Measurements from ENCODE around the gene WDR3. TPM values are rescaled to one million over a fixed set of nuclear protein-coding genes. Genes with fewer than 3 reads are reported as not detected.

WDR3 gene
- total and polyA plus RNA-seq, 2 experiments from 2014 or later, result 26.2 to 38.7 TPM

- Histone ChIP-seq H2AFZ (no peak overlapping the region), H3K27me3 (ENCODE audit: insufficient read depth) (no peaks in the 10 kb centered on the region), H3K9me2 (ENCODE audit: insufficient read depth) (no peaks in the 10 kb centered on the region), H3K4me1 (ENCODE audit: insufficient read depth) (no peaks in the 10 kb centered on the region), H3K79me2 (replicated peaks; ENCODE audit: insufficient read depth) (no peaks in the 10 kb centered on the region), H3K4me2 (no peak overlapping the region), H3K4me3 (no peak overlapping the region), H3K27ac (ENCODE audit: low read depth) (no peak overlapping the region), H3F3A (replicated peaks; ENCODE audit: low read depth) (no peaks in the 10 kb centered on the region), H4K20me1 (replicated peaks; ENCODE audit: insufficient read depth) (no peaks in the 10 kb centered on the region; the same call in 1 of the 2 replicates), H3K36me3 (ENCODE audit: insufficient read depth) (no peaks in the 10 kb centered on the region; the same call in 1 of the 2 replicates)
- TF ChIP-seq ZNF114 (CRISPR knock-in tag; IDR thresholded peaks at IDR 0.05) (no peak), EZH2phosphoT487 (IDR thresholded peaks at IDR 0.05; ENCODE audit: unreplicated experiment) (no peak), ZNF331 (CRISPR knock-in tag; IDR thresholded peaks at IDR 0.05; ENCODE audit: low read depth) (no peak), ZNF462 (CRISPR knock-in tag; IDR thresholded peaks at IDR 0.05) (no peak), REST (IDR thresholded peaks at IDR 0.05; ENCODE audit: unreplicated experiment) (no peak), NANOG (IDR thresholded peaks at IDR 0.05; ENCODE audit: borderline replicate concordance) (no peak), POLR2AphosphoS5 (IDR thresholded peaks at IDR 0.05; ENCODE audit: low read depth) (no peak), ETS1 (IDR thresholded peaks at IDR 0.05) (no peak), CREB1 (CRISPR knock-in tag; IDR thresholded peaks at IDR 0.05; ENCODE audit: low read depth) (no peak), STAT1 (IDR thresholded peaks at IDR 0.05; ENCODE audit: unreplicated experiment) (no peak), EZH2 (IDR thresholded peaks at IDR 0.05; ENCODE audit: low read depth, unreplicated experiment) (no peak)
- TF ChIP-seq, protein P1, sequence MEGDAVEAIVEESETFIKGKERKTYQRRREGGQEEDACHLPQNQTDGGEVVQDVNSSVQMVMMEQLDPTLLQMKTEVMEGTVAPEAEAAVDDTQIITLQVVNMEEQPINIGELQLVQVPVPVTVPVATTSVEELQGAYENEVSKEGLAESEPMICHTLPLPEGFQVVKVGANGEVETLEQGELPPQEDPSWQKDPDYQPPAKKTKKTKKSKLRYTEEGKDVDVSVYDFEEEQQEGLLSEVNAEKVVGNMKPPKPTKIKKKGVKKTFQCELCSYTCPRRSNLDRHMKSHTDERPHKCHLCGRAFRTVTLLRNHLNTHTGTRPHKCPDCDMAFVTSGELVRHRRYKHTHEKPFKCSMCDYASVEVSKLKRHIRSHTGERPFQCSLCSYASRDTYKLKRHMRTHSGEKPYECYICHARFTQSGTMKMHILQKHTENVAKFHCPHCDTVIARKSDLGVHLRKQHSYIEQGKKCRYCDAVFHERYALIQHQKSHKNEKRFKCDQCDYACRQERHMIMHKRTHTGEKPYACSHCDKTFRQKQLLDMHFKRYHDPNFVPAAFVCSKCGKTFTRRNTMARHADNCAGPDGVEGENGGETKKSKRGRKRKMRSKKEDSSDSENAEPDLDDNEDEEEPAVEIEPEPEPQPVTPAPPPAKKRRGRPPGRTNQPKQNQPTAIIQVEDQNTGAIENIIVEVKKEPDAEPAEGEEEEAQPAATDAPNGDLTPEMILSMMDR (conservative IDR thresholded peaks at IDR 0.05; ENCODE audit: low read depth in 2 of 2), result no peak
- DNase-seq (ENCODE audit: low spot score) (no peak), ATAC-seq (no peak)
- Mint-ChIP-seq H3K4me3 (no peak overlapping the region), H3K4me1 (no peaks in the 10 kb centered on the region), H3K27me3 (ENCODE audit: insufficient read depth, low read depth, poor library complexity) (no peaks in the 10 kb centered on the region), H3K9me3 (no peaks in the 10 kb centered on the region), H3K36me3 (ENCODE audit: low read depth) (peaks cover 8% of the 10 kb centered on the region; the same call in 2 of the 3 replicates), H3K27ac (no peak overlapping the region)
Measured at GRCh38 chr1:117892512-117892911, 37.0 kb upstream of the WDR3 start.

Data from GM23338 (cell line).